Gastroesophageal sphincter (tissue), 2 donors: Measurements from ENCODE around the gene LDB2.

Experiments
- EP300 ChIP-seq: sonication (generic); formaldehyde crosslinking; IDR thresholded peaks from one replicate; pipeline ENCODE4 v1.6.1; 2017; ENCODE audit warnings: antibody characterized with exemption, mild to moderate bottlenecking
- POLR2A ChIP-seq, 2 donors: fragments of 450-650 bp; IDR thresholded peaks; one replicate each; pipeline ENCODE4 v1.6.1; 2017; ENCODE audit warnings: antibody characterized with exemption in 2 of 2, mild to moderate bottlenecking in 2 of 2, moderate library complexity in 1 of 2
- POLR2AphosphoS5 ChIP-seq: sonication (generic); formaldehyde crosslinking; IDR thresholded peaks from one replicate; pipeline ENCODE4 v1.6.1; 2017; ENCODE audit warnings: antibody characterized with exemption

DNA sequence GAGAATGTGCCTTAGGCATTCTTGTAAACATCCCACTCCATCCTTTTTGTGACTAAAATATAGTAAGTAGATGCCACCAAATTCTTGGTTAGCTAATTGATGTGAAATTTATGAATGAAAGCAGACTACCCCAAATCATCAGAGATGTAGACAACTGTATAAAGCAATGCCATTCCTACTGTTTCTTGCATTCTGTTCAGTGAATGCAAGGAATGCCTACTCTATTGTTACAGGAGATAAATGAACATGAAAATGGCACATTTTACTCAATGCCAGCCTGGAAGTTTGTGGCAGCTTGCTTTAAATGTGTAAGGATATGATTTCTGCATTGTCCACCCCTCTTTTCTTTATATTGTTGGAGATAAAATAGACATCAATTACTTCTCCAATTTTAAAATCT is 317.9 kb downstream of the LDB2 start:
- TF ChIP-seq POLR2A (IDR thresholded peaks at IDR 0.05) (no peak), POLR2AphosphoS5 (no peak), EP300 (no peak)
